Caco-2 (cell line): ENCODE results near the gene ARAP1. TPM values are rescaled to one million over a fixed set of nuclear protein-coding genes. Genes with fewer than 3 reads are reported as not detected.

Experiments used
- BruUV-seq: library from RNA; stranded (reverse); fragments of 400-500 nt; replicated peaks from 2 replicates; lab custom pipeline; 2021; lab: Mats Ljungman, UMichigan
- CTCF ChIA-PET: fragments of 300-600 bp; sonication (Branson Sonifier 250); formaldehyde crosslinking; loops from one replicate; lab custom pipeline; 2022; ENCODE audit warnings: antibody characterized with exemption; lab: Charles Lee
- POLR2A ChIA-PET: fragments of 300-600 bp; sonication (Branson Sonifier 250); formaldehyde crosslinking; loops from one replicate; lab custom pipeline; 2022; ENCODE audit warnings: antibody characterized with exemption; lab: Charles Lee
- DNase-seq, 2 experiments: peaks; one replicate each; pipeline versions ENCODE4 v3.0.0 to v3.0.0-alpha.2; 2020 to 2022
- H3K27me3 ChIP-seq: replicated peaks from 2 replicates; pipeline ENCODE4 v1.6.0; 2011; ENCODE audit warnings: low read length; ENCODE audit not compliant: control insufficient read depth, insufficient read depth
- H3K36me3 ChIP-seq: 2 replicates; pipeline ENCODE4 v1.5.1; 2011; ENCODE audit warnings: low read length; ENCODE audit not compliant: control insufficient read depth, insufficient read depth
- H3K4me1 ChIP-seq: fragments of 250-450 bp; sonication (Bioruptor Pico); 2 replicates; pipeline ENCODE4 v1.5.1; 2020; ENCODE audit warnings: mild to moderate bottlenecking
- H3K4me3 ChIP-seq: 2 replicates; pipeline ENCODE4 v1.5.1; 2011; ENCODE audit warnings: low read depth, mild to moderate bottlenecking, control low read depth, low read length
- H3K9me3 ChIP-seq: fragments of 250-450 bp; sonication (Bioruptor Pico); 2 replicates; pipeline ENCODE4 v1.5.1; 2020; ENCODE audit warnings: mild to moderate bottlenecking, moderate library complexity
- H3K27ac Mint-ChIP-seq: one replicate; pipeline ENCODE4 v1.8.0; 2022; ENCODE audit warnings: mixed read lengths; ENCODE audit not compliant: unreplicated experiment
- H3K27me3 Mint-ChIP-seq: one replicate; pipeline ENCODE4 v1.8.0; 2022; ENCODE audit warnings: mixed read lengths; ENCODE audit not compliant: insufficient read depth, unreplicated experiment
- H3K36me3 Mint-ChIP-seq: one replicate; pipeline ENCODE4 v1.8.0; 2022; ENCODE audit warnings: mild to moderate bottlenecking, mixed read lengths; ENCODE audit not compliant: insufficient read depth, unreplicated experiment
- H3K4me1 Mint-ChIP-seq: one replicate; pipeline ENCODE4 v1.8.0; 2022; ENCODE audit warnings: low read depth, mixed read lengths; ENCODE audit not compliant: unreplicated experiment
- H3K4me3 Mint-ChIP-seq: one replicate; pipeline ENCODE4 v1.8.0; 2022; ENCODE audit warnings: mild to moderate bottlenecking, moderate library complexity, mixed read lengths; ENCODE audit not compliant: unreplicated experiment
- H3K9me3 Mint-ChIP-seq: one replicate; pipeline ENCODE4 v1.8.0; 2022; ENCODE audit warnings: mixed read lengths; ENCODE audit not compliant: unreplicated experiment
- intact Hi-C: fragments of 100-400 bp; cut with micrococcal nuclease; formaldehyde crosslinking; loops from one replicate; pipeline ENCODE4 v1.10.0; 2022; ENCODE audit not compliant: unreplicated experiment
- total RNA-seq: library from RNA; stranded (reverse); gene quantifications from 2 replicates; pipeline ENCODE4 v1.2.3, GENCODE V29; 2022
- TF ChIP-seq, protein P1 (sequence below), 2 experiments: fragments of 200-600 bp in 1 of 2; IDR thresholded peaks; 1 replicate in 1 of 2; 2 replicates in 1 of 2; pipeline versions ENCODE4 v1.5.1 to v1.8.0; 2011 to 2022; ENCODE audit warnings: antibody characterized with exemption in 1 of 2, control low read depth in 1 of 2, inconsistent platforms in 1 of 2, low read depth in 1 of 2, low read length in 1 of 2, mild to moderate bottlenecking in 1 of 2, moderate library complexity in 1 of 2; ENCODE audit not compliant: insufficient read depth in 1 of 2, severe bottlenecking in 1 of 2, unreplicated experiment in 1 of 2

Gene ARAP1
- total RNA-seq, 1 experiment from 2014 or later, result 87.1 TPM

DNA sequence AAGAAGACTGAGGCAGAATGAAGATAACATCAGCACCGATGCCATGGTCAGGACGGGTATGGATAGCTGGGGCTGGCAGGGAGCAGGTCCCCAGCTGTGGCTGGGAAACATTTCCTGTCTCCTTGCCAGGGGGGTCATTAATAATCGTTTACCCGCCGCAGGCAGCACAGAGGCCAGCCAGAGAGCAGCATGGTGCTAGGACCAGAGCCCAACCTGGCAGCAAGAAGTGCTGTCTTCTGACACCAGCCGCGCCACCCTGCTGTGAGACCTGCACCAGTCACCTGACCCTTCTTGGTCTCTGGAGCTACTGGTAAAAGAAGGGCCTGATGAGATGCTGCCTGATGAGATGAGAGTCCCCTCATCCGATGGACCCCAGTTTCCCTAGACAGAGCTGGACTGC, 114.3 kb downstream of the ARAP1 start:
- no peaks in the 10 kb centered on the region for H3K36me3 Mint-ChIP-seq
- H3K9me3 Mint-ChIP-seq, result no peaks in the 10 kb centered on the region
- peaks cover 23% of the 10 kb centered on the region for H3K27me3 Mint-ChIP-seq
- H3K4me1 Mint-ChIP-seq, result no peaks in the 10 kb centered on the region
- intact Hi-C loops, result no loop called here
- no peak overlapping the region for H3K4me3 Mint-ChIP-seq
- DNase-seq, result no peak
- H3K4me3 ChIP-seq, result no peak overlapping the region
- ChIA-PET CTCF (interaction anchor here (1.0 to 1.6 kb wide), 4 partner anchors 10 to 167 kb away, joined by 3 to 4 read pairs (median 4); no protein-coding TSS in a partner anchor), POLR2A (no interaction called here)
- TF ChIP-seq, protein P1, sequence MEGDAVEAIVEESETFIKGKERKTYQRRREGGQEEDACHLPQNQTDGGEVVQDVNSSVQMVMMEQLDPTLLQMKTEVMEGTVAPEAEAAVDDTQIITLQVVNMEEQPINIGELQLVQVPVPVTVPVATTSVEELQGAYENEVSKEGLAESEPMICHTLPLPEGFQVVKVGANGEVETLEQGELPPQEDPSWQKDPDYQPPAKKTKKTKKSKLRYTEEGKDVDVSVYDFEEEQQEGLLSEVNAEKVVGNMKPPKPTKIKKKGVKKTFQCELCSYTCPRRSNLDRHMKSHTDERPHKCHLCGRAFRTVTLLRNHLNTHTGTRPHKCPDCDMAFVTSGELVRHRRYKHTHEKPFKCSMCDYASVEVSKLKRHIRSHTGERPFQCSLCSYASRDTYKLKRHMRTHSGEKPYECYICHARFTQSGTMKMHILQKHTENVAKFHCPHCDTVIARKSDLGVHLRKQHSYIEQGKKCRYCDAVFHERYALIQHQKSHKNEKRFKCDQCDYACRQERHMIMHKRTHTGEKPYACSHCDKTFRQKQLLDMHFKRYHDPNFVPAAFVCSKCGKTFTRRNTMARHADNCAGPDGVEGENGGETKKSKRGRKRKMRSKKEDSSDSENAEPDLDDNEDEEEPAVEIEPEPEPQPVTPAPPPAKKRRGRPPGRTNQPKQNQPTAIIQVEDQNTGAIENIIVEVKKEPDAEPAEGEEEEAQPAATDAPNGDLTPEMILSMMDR (IDR thresholded peaks at IDR 0.05; ENCODE audit: insufficient read depth in 1 of 2, low read depth in 1 of 2, low read length in 1 of 2, severe bottlenecking in 1 of 2, unreplicated experiment in 1 of 2), result no peak
- no peak overlapping the region for H3K27ac Mint-ChIP-seq
- H3K36me3 ChIP-seq, result no peaks in the 10 kb centered on the region
- peaks cover 12% of the 10 kb centered on the region for H3K27me3 ChIP-seq
- no TSS peak for BruUV-seq
- H3K4me1 ChIP-seq, result peaks cover 5% of the 10 kb centered on the region; the same call in 1 of the 2 replicates
- H3K9me3 ChIP-seq, result no peaks in the 10 kb centered on the region

- intact Hi-C loops, result no loop called here
- no peaks in the 10 kb centered on the region for H3K36me3 ChIP-seq
- Mint-ChIP-seq H3K27me3 (peaks cover 23% of the 10 kb centered on the region), H3K9me3 (no peaks in the 10 kb centered on the region), H3K4me1 (no peaks in the 10 kb centered on the region), H3K4me3 (no peak overlapping the region), H3K36me3 (no peaks in the 10 kb centered on the region), H3K27ac (no peak overlapping the region)
- no peaks in the 10 kb centered on the region for H3K9me3 ChIP-seq
- ChIA-PET CTCF (interaction anchor here (2.3 kb wide), 1 partner anchor 38 kb away, joined by 8 read pairs; no protein-coding TSS in a partner anchor), POLR2A (no interaction called here)
- peaks cover 12% of the 10 kb centered on the region for H3K27me3 ChIP-seq
- DNase-seq, result no peak
- TF ChIP-seq, protein P1 (IDR thresholded peaks at IDR 0.05; ENCODE audit: insufficient read depth in 1 of 2, low read depth in 1 of 2, low read length in 1 of 2, severe bottlenecking in 1 of 2, unreplicated experiment in 1 of 2), result no peak
- BruUV-seq, result no TSS peak
- peaks cover 5% of the 10 kb centered on the region; the same call in 1 of the 2 replicates for H3K4me1 ChIP-seq
- no peak overlapping the region for H3K4me3 ChIP-seq
These were observed 115.0 kb downstream of the ARAP1 start for GRCh38 chr11:72637198-72637597.

- H3K27ac Mint-ChIP-seq, result no peak overlapping the region
- Histone ChIP-seq H3K4me3 (no peak overlapping the region), H3K9me3 (no peaks in the 10 kb centered on the region), H3K27me3 (peaks cover 6% of the 10 kb centered on the region), H3K4me1 (no peaks in the 10 kb centered on the region), H3K36me3 (no peaks in the 10 kb centered on the region)
- no peaks in the 10 kb centered on the region for H3K9me3 Mint-ChIP-seq
- peaks cover 23% of the 10 kb centered on the region for H3K27me3 Mint-ChIP-seq
- DNase-seq, result no peak
- POLR2A ChIA-PET, result no interaction called here
- intact Hi-C loops, result no loop called here
- no peaks in the 10 kb centered on the region for H3K4me1 Mint-ChIP-seq
- CTCF ChIA-PET, result interaction anchor here (0.6 to 2.3 kb wide), 4 partner anchors 10 to 288 kb away, joined by 4 to 8 read pairs (median 5); no protein-coding TSS in a partner anchor
- TF ChIP-seq, protein P1 (IDR thresholded peaks at IDR 0.05; ENCODE audit: insufficient read depth in 1 of 2, low read depth in 1 of 2, low read length in 1 of 2, severe bottlenecking in 1 of 2, unreplicated experiment in 1 of 2), result no peak
- no peaks in the 10 kb centered on the region for H3K36me3 Mint-ChIP-seq
- no TSS peak for BruUV-seq
- H3K4me3 Mint-ChIP-seq, result no peak overlapping the region
These were observed 115.8 kb downstream of the ARAP1 start for GRCh38 chr11:72636376-72636775.
